Stimulated activated CD8-positive, alpha-beta memory T cell treated with anti-CD3 and anti-CD28 coated beads, Interleukin-15, amount 100 ng/mL, for 4 hours (primary cell): ENCODE measurements around the gene QSOX2.

Experiments used
- DNase-seq, 2 donors: peaks; one replicate each; pipeline ENCODE4 v3.0.0-alpha.2; 2020; ENCODE audit warnings: low read depth in 2 of 2

QSOX2 gene

DNA sequence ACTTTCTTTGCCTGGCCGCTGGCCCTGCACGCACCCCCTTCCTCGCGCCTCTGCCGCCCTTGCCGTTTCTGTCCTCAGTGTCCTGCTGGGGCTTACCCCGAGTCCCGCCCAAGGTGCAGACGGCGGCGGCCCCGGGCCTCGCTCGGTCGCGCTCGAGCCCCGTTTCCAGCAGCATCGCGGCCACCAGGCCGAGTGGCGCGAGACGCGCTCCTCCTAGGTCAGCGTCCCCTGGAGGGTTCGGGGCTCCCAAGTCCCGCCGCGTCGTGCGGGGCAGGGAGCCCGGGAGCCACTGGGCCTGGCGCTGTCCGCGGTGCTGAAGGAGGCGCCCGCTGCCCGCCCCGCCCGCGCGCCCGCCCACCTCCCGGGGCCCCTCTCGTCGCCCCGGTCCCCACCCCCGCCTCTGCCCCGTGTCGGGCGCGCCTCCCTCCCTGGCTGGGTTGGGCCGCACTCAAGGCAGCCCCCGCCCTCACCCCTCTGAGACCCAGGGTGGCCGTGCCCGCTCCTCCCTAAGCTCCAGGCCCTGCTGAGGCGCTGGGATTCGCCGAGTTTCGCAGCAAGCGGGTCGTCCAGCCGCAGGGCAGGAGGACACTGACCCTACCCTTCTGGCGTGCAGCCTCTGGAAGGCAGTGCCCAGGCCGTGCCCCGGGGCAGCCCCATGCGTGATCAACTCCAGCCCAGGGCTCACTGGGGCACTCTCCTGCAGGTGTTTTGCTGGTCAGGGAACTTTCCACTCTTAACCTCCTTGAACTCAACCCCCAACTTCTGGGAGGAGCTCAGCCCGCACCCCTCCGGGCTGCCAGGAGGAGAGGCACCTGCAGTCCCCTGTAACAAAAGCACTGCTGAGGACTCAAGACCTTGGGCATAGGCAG is 40.5 kb downstream of the QSOX2 start, which contains the start of gene LHX3:
Gene LHX3, minus strand, starts transcription at position 291 of the 869 bp plus-strand sequence. Its CDS starts 116 bp downstream, at position 175.
- no peak for DNase-seq

DNA sequence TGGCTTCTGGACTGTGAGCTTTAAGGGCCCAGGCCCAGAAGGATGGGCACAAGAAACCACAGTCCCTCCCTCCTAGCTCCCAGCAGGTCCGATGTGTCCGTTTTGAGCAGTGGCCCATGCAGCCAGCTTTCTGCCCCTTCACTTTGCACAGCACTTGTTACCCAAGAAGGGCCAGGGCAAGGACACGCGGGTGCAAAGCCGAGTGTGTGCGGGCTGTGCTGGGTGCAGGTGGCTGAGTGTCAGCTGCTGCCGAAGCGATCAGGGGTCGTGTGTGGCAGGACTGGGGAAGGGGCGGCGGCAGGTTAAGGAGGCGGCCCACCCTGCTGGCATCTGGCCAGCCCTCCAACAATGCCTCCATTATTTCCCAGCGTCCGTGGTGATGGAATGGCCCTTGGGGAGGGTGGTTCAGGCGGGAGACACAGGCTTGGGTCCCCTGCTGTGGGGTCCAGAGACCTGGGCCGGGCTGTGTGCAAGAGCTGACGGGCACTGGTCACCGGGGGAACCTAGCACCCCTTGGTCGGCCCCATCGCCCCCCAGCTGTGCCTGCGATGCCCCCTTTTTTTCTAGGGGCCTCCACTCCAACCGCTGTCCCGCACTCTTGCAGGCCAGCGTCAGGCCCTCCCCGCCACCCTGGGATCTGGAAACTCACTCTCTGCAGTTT is 41.3 kb downstream of the QSOX2 start:
- DNase-seq: no peak

DNA sequence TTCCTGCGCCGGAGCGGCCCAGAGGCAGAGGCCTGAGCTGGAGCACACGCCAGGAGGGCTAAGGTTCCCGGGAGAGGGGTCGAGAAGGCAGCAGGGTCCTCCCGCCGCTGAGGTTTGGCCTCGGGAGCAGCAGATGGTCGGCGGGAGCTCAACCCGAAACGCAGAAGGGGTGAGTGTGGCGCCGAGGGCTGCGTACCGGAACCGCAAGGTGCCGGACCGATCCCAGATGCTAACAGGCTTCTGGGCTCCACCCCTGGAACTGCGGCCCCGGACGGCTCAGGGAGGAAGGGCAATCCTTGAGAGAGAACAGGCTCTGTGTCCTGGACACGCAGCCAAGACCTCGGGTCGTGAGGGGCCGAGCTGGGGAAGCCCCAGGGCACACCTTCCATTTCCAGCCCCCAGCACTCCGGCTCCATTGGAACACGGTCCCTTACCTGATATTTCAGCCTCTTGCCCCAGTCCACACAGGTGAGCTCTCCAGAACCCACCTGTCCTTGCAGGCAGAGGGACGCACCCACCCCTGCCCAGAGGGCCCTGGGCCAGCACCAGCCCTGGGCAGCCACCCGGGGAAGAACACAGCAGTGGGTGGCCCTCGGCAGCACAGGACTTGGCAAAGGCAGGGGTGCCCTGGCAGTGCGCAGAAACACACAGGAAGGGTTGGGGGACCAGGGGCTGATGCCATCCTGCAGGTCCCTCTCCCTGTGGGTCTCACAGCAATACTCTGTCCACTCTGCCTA is 42.0 kb downstream of the QSOX2 start:
- no peak for DNase-seq

DNA sequence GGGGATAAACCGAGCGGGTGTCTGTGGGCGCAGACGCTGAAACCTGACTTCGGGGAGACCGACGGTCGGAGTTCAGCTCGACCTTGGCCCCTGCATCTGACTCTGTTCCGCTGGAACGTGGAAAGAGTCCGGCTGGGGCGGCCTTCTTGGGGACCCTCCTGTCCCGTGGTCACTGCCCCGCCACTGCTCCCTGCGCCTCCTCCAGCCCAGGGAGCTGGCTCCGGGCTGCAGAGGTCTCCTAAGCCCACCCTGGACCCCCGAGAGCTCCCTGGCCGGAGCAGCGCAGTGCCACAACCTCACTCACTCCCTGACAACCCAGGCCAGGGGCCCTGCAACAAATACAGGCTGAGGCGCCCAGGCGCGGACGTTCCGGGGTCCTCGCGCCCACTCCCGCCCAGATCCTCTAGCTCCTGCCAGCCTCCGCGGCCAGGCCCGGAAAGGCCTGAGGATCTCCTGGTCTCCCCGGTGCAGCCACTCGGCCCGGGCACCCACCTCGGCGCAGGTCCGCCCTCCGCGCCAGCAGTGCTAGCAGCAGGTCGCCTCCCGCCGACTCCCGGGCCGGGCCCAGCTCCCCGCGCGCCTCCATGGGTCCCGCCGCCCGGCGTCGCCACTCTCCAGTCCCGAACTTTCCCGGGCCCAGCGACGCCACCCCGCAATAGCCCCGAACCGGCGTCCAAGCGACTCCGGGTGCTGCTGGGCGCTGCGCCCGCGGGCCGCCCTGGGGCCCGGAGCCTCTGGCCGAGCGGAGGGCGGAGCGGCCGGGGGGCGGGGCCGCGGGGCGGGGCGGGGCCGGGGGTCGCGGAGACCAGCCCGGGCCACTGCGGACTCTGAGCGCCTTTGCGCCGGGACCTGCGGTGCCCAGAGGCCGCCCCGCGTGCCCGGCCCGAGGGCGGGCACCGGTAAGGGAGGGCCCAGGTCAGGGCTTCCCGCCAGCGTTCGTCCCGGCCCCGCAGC is 42.9 kb downstream of the QSOX2 start:
- no peak for DNase-seq

DNA sequence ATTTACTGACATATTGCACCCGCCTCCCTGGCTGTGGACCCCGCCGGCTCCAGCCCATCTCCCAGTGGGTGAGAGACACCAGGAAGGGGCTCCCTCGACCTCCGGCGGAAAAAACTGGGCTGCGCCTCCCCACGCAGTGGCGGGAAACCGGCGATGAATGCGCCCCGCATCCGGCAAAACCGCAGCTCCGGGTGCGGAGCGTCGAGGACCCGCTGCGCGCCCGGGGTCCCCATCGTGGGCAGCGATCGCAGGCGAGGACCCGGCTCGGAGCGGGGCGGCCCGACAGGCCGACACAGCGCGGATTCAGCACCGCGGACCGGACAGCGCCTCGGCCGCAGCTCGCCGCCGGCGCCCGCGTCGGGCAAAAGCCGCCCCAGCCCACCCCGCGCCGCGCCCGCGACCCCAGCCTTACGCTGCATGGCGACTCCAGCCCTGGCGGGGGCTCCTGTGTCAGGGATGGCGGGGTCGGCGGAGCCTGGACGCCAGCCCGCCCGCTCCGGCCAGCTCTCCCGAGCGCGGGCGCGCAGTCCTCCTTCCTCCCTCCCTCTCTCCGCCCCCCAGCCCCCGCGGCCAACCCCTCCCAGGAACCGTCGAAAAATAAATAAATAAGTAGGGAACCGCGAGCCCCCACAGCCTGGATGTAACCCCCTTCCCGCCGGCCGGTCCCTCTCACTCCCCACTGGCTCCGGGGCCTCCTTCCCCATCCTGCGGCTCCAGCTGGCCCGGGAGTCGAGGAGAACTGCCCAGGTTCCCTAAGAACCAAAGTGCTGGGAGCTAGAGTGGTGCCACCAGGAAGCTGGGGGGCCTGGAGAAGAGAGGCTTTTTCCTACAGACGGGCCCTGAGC is 43.8 kb downstream of the QSOX2 start:
- DNase-seq: no peak

DNA sequence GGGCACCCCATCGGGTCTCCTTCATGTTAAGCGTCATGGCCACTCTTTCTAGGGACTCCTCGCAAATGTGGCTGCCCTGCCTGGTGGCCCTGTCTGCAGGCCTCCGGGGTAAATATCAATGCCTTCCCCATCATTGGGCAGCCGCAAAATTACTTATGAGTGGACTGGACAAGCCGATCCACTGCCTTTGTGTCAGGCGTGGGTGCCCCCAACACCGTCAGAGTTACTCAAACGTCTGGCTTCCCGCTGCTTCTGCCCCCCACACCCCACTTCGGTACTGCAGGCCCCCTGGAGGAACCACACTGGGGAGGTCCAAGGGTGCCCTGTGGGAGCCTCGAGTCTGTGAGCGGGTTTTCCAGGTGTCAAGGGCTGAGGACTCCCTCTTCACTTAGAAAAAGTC is 44.4 kb downstream of the QSOX2 start:
- no peak for DNase-seq

DNA sequence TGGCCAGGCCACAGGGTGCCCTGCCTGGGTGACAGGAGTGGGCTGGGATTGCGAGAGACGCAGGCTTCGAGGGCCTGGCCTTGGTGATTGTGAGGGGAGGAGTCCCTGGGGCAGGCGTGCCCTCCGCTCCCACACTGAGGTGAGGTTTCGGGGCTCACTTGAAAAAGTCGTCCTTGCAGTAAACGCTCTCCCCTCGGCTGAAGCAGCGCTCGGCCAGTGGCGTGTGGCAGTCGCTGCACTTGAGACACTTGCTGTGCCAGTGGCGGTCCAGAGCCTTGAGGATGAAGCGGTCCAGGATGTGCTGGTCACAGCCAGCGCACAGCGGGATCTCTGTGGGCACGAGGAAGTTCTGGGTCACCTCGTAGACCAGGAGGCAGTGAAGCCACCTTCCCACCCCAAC is 45.2 kb downstream of the QSOX2 start:
- DNase-seq: no peak

DNA sequence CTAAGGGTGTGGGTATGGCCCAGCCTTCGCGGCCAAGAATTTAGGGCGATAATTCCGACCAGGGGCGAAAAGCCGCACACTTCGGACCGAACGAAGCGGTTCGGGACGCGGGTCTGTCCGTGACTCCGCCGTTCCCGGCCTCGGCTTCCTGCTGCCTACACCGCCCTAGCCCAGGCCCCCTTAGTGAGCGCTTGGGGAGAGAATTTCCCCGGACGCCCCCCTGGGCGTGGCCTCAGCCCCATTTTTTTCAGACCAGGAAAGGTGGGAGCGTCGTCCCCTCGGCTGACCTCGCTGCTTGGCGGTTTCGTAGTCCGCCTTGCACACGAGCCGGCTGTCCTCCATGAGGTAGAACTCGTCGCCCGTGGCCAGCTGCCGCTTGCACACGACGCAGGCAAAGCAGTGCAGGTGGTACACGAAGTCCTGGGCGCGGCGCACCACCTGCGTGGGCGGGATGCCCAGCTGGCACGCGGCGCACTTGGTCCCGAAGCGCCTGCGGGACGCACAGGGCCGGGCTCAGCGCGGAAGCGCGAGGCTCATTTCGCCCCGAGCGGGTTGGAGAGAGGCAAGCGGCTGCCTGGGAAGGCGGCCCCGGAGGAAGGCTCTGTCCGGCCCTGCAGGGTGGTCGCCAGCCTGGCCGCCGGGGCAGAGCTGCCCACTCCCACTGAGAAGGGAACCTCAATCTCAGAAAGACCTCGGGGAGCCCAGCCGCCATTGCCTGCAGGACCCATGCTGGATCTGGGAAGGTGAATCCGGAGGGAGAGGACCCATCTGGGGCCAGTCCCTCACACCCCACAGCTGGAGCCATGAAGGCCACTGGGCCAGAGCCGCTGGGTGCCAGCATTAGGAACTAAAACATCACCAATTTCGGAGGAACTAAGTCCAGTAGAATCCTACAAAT is 46.0 kb downstream of the QSOX2 start:
- no peak for DNase-seq

DNA sequence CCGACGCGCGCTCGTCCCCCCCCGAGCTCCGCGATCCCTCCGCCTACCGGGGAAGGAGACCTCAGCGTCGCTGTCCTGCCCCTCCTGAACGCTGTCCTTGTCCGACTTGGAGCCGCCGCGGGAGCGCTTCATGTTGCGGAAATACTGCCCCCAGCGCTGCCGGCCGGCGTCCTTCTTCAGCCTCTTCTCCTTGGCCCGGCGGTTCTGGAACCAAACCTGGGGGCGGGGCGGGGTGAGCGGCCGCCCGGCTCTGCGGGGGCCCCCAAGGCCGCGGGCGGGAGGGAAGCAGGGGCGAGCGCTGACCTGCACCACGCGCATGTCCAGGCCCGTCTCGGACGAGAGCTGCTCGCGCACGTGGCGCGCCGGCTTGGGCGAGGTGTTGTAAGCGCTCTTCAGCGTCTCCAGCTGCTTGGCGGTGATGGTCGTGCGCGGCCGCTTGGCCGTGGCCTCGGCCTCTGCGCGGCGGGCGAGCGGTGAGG is 47.0 kb downstream of the QSOX2 start:
- DNase-seq: no peak

DNA sequence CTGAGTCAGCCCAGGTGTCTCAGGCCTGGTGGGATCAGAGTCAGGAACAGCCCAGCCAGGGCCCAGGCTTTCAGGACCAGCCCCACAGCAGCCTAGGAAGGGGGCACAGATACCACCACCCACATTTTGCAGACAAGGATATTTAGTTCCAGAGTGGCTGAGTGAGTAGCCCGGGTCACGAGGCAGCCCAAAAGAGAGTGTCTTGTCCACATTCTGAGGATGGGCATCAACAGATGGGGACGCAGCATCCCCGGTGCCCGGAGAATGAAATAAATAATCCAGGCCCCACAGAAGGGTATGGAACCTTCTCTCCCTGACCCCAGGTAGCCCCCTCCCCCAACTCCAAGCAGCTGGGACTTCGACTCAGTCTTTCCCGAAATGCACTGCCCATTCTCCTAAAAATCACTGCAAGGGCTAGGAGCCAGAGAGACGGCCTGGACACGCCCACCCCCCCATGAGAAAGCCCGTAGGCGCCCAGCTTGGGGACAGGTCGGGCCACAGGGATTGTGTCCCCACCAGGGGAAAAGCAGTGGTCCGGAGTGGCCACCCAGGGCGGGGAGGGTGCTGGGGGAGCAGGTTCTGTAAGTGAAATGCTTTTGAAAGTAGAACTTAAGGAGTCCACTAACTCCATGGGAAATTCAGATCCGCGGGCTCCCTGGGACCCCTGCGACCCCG is 47.5 kb downstream of the QSOX2 start:
- DNase-seq: no peak

DNA sequence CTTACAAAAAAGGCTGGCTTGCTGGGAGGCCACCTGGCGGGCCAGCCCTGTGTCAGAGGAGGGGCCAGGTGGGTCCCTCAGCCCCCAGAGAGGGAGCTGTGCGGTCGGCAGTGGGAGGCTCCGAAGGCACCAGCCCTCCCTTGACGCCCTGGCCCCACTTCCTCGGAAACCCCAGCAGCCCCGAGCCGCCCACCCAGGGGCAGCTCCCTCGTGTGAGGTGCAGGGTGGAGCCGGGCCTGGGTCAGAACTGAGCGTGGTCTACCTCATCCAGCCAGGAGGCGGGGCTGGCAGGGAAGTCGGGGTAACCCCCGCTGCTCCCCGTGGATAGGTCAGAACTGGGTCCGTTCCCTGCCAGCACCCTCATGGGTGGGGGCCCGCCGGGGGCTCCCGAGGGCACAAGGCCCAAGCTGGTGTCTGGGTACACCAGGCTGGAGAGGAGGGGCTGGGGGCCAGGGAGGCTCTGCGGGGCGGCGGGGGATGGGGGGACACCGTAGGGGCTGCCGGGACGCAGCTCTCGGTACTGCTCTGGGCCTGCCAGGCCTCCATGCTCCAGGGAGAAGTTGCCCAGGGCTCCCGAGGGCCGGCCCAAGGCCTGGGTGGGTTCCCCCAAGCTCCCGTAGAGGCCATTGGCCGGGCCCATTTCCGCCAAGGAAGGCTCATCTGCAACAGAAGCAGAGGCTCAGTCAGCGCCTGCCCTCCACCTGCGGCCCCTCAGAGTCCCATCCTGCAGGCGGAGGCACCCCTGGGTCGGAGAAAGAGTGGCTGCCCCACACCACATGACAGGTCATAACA is 48.3 kb downstream of the QSOX2 start:
- no peak for DNase-seq

DNA sequence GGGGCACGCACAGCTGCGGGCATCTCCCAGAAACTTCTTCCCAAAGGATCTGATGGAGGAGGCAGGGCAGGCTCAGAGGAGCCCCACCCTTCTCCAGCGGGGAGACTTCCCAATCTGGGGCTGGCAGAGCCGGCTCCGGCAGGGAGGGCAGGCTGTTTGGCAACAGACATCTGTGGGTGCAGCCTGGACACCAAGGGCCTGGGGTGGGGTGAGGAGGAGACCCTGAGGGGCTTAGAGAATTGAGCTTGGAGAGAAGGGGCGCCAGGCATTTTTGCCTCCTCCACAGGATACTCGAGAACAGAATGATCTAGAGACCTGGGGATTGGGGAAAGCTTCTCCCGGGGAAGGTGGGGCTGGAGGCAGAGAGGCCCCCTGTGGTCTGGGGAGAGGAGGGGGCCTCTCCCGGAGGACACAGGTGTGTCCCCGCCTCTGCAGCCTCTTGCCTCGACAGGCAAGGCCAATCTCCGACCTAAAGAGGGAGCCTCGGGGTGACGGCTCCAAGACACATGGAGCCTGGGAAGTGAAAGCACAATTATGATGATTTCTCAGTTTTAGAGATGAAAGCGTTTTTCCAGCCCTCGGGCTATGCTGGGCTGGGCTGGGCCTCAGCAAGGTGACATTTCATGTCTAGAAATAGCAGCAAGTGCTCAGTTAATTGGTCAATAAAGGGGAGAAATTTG is 49.1 kb downstream of the QSOX2 start:
- no peak for DNase-seq

DNA sequence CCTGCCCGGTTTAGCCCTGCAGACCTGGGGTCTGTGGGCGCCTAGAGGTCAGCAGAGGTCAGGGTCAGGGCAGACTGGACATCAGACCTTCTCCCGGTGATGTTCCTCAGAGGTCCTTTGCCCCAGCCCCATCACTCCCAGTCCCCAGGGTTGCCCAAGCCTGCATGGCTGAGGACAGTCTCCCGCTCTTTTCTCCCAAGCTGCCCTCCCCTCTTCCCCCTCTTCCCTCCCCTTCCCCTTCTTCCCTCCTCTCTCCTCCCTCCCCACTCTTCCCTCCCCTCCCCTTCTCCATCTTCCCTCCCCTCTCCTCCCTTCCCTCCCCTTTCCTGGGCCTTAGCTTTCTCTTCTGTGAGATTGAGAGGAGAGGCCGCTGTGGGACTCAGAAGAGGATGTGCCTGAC is 51.1 kb downstream of the QSOX2 start:
- no peak for DNase-seq

DNA sequence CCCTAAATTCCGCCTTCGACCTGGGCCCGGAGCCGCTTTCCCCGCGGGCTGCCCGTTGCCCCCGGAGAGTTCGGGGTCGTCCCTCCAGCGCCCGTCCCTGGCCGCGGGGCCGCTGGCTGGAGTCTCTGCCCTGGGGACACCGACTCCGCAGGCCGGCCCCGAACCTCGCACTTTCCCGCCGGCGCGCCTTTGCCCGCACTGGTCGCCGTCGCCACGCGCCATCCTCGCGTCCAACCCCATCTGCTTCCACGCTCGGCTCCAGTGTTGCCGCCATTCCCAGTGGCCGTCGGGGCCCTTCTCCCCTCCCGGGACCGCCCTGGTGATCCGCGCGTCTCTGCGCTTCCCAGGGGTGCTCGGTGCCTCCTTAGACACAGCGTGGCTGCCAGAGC is 51.7 kb downstream of the QSOX2 start:
- no peak for DNase-seq

DNA sequence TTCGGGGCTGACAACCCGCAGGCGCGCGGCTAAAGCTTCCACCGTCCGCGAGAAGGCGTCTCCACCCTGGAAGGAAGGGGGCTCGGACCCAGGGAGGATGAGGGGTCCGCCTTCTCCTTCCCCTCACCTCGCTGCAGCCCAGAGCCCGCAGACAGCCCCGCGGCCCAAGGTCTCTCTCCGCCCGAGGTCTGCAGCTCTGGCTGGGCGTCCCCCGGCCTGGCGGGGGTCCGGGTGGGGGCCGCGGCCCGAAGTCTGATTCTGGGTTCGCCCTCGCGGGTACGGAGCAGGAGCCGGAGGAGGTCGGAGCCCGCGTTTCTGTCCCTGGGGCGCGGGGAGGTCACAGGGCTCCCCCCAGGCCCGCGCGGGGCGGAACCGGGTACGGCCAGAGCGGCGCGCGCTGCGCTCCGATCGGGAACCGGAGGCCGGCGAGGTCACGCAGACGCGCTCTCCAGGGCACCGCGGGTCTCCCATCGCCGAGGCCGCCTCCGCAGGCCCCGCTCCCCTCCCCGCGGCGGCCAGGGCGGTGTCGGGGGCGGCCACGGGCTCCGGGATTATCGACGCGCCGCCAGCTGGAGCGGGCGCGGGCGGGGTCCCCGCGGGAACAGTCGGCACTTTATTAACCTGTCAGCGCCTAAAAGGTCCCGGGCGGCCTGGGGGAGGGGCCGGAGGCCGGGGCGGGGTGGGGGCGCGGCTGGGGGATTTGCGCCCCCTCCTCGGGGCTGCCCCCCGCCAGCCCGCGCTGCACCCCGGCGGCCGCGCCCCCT is 52.3 kb downstream of the QSOX2 start:
- no peak for DNase-seq

DNA sequence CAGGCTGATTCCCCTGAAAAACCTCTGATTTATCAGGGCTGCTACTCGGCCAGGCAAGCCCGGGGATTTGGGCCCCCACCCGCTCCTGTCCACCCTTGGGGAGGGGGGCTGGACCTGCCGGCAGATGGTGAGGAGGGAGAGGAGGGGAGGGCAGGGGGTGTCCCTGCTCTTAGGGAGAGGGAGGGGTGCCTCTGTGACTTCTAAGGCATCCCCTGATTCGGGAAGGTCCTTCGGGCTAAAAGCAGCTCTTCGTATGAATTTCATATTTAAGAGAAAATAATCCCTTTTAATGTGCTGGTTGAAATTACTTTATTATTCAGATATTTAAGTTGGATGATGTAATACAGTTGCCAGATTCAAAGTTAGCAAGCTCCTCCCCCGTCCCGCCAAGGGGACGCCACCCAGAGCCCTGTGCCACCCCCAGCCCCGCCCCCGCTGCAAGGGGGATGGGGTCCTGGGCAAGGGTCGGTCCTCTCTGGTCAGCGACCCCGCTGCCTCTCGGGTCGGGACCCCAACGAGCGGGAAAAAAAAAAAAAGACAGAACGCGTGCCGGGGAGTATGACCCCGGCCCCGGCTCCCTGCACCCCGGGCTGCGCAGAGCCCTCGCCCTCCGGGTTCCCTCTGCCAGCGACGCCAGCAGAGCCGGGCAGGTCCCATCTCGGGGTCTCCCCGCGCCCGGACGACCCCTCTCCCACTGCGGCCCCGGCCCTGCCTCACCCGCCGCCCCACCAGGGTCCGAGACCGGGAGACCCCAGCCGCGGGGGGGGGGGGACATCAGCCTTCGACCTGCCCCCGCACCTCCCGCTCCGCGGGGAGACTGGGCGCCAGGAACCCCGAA is 53.1 kb downstream of the QSOX2 start:
- DNase-seq: no peak
